HG02973 (cell line): ENCODE measurements around the gene SNX32.

Experiments
- ATAC-seq: cut with Tn5 transposase; IDR thresholded peaks from one replicate; pipeline ENCODE4 v1.9.1; 2021; ENCODE audit warnings: moderate library complexity; ENCODE audit not compliant: unreplicated experiment

Gene SNX32

GRCh38 chr11:65897020-65897471, 63.3 kb downstream of the SNX32 start:
- ATAC-seq, result no peak

GRCh38 chr11:65898656-65899355, 65.0 kb downstream of the SNX32 start:
- no peak for ATAC-seq

- no peak for ATAC-seq
These were observed 65.8 kb downstream of the SNX32 start for GRCh38 chr11:65899356-65900124.

GRCh38 chr11:65900125-65900898, 66.5 kb downstream of the SNX32 start, which contains the start of gene FOSL1:
FOSL1 (minus strand) TSS chr11:65900388; CDS start chr11:65900339, 49 bp downstream.
- ATAC-seq, result peak; percentile 68

GRCh38 chr11:65900899-65901180, 67.1 kb downstream of the SNX32 start:
- ATAC-seq, result no peak

- no peak for ATAC-seq
These were observed 69.3 kb downstream of the SNX32 start for GRCh38 chr11:65903068-65903481.
